Embryonic facial prominence (tissue), 1 donor: Measurements from ENCODE around the gene PLCL1.

ENCODE experiments used
- DNase-seq: peaks from one replicate; pipeline ENCODE4 v3.0.0-alpha.2; 2016; ENCODE audit errors: extremely low spot score

Gene PLCL1

DNA sequence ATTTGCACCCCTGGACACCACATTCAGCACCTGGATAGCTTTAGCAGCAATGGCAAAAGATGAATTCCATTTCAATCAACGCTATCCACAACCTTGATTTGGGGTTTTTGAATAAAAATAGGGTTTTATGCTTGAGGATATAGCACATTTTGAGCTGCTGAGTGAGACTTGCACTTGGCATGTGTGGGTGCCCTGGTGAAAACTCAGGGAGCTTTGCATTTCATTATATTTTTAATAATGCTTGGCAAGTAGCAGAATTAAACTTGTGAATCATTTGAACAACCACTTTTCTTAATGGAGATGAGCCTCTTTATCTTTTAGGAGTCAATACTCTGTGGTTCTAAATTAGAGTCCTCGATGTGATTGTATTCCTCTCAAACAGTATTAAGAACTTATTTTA lies 252.4 kb downstream of the PLCL1 start:
- no peak for DNase-seq

DNA sequence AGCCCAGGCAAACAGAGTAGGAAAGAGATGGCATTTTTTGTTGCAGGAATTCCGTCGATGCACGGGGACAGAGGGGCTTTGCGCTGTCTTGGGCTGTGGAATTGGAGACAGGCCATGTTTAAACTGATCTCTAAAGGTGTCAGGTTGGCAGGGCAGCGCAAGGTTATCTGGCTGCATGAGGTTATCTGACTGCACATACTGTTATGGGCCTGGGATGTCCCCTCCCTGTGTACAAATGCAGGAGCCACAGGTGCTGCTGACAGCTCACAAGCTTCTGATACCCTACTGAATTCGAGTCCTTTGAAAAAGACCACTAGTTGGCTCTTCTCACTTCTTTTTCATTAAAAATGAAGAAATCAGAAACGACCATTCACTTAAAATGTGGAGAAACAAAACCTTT lies 255.4 kb downstream of the PLCL1 start:
- no peak for DNase-seq

- no peak for DNase-seq
Measured at GRCh38 chr2:198060277-198060676, 255.9 kb downstream of the PLCL1 start.

GRCh38 chr2:198062826-198063225 lies 258.4 kb downstream of the PLCL1 start:
- DNase-seq = no peak

- DNase-seq = no peak
Measured at GRCh38 chr2:198063242-198063641, 258.8 kb downstream of the PLCL1 start.

GRCh38 chr2:198065322-198065721 lies 260.9 kb downstream of the PLCL1 start:
- no peak for DNase-seq

GRCh38 chr2:198066597-198066996 lies 262.2 kb downstream of the PLCL1 start:
- no peak for DNase-seq

GRCh38 chr2:198072655-198073054 lies 268.3 kb downstream of the PLCL1 start:
- DNase-seq = no peak

GRCh38 chr2:198073253-198073652 lies 268.9 kb downstream of the PLCL1 start:
- no peak for DNase-seq

- DNase-seq = no peak
Measured at GRCh38 chr2:198077477-198077876, 273.1 kb downstream of the PLCL1 start.

DNA sequence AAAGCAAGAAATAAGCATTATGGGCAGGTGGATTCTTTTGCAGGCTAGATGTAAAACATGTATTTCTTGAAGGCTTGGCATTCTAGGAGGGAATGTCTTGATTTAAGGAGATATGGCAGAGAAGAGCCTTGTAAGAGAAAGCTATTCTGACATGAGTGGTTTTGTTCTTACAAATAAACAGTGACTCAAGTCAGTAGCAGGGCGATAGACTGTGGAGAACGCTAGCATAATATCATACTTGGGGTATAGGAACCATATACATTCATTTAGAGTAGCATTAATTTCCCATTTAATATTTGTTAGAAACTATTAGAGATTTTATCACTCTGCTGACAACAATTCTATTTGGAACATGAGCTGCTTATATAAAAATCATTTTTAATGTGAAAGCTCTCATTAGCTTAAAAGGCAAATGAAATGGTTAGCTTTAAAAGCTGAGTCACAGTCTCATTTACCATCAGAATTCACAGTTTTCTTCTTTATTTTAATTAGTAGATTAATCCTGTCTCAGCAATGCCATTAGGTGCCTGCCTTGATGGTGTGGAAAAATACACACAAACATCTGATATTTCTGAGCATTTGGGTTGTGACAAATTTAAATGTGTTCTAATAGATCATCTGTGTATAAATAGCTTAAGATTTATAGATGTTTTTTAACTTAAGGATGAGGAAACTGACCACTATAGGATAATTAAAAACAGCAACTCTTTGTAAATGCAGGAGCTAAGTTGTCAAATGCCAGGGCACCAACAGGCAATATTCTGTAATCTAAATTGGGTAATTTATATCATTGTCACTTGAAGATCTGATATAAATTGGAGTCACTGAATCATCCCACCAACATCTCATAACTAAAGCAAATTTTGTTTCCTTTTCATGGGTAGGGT lies 276.7 kb downstream of the PLCL1 start:
- no peak for DNase-seq

DNA sequence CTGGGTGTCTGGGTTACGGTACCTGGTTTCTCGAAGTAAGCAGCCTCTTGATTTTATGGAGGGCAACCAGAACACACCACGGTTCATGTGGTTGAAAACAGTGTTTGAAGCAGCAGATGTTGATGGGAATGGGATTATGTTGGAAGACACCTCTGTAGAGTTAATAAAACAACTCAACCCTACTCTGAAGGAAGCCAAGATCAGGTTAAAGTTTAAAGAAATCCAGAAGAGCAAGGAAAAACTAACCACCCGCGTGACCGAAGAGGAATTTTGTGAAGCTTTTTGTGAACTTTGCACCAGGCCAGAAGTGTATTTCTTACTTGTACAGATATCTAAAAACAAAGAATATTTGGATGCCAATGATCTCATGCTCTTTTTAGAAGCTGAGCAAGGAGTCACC lies 279.8 kb downstream of the PLCL1 start:
- no peak for DNase-seq

DNA sequence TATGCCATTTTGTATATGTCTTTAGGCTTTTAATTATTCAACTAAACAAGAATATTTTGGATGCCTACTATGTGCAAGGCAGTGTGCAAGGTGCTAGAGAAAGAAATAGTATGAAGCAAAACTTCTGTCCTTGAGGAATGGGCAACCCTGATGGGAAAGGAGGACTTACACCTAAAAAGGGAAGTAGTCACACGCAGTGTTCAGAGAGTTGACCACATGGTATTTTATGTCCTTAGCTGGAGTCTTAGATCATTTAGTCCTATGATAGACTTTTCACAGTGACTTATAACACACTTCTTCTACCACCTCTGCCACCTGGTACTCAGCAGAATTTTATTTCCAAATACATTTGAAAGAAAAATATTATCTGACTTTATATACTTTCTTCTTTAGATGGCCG lies 291.6 kb downstream of the PLCL1 start:
- no peak for DNase-seq

DNA sequence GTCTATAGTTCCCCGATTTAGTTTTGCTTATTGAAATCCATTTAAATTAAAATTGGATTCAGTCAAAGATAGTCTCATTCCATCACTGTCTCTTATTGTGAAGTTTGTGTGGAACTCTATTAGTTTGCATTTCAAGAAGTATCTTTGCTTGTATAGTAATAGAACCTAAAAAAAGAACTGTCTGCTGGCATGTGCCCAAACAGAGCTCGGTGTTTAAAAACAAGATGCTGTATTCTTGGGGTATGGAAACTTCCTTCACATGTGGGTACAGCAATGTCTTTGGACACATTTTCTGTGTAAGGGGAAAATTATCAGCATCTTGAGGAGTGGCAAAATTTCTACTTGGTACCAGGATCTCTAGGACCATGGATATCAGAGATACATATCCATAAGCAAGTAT lies 292.6 kb downstream of the PLCL1 start:
- DNase-seq = no peak

DNA sequence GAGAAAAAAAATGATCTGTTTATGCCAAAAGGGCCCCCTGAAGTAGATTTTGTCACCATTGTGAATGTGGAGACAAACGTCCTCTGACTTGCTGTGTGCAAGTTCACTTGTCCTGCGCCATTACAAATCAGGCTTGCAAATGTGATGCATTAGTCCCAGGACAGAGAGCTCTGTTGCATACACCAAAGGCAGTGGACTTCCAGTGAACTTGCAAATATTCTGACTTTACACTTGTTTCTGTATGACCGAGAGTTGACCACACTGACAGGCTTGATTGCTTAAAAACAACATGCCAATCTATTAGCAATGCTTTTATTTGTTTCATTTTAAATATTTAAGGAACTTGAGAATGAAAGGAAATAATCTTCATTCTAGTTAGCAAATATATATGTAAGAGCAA lies 293.2 kb downstream of the PLCL1 start:
- DNase-seq = no peak

DNA sequence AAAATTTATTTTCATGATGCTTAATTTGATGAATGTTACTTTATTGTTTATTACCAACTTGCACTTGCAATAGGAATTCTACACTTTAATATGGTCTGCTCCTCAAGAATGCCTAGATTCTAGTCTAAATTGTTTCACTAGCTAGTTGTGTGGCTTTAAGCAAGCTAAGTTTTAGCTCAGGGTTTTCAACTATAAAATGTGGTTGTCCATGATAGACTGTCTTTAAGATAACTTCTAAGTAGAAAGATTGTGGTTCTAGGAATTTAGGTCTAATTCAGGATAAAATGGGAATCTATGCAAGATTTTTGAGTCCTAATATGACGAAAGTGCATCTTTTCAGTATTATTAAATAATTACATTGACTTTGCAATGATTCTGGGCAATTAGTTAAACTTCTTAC lies 294.0 kb downstream of the PLCL1 start:
- no peak for DNase-seq

DNA sequence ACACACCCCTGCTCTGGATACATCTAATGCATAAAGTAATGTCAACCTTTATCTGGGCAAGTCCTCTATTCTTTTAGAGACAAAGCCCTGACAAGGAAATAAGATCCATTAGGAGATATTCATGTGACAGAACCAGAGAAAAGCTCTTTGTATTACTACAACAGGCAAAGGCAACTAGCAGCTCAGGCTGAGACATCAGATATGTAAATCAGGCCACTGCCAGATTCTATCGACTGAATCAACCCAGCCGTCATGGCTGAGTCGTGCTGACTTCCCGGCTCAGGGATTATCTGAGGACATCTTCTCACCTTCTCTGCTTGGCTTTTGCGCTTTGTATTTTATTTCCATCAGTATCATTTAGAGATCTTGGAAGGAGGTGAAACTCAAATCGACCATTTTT lies 294.5 kb downstream of the PLCL1 start:
- no peak for DNase-seq

DNA sequence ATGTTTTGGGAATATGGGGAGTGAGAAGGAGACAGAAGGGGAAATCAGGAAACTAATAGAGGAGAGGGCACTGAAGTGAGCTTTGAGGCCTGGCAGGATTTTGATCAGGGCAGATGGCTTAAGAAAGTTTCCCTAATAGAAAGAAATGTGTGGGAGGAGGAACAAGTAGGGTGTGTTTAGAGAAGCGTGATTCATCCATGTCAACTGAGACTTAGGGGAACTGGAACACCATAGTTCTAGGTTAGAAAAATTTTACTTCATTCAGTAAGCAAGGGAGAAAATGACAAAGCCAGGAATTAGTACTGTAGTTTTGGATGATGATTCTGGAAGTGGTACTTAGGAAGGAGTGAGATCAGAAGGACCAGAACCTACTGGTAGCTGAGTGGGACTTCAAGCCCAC lies 296.0 kb downstream of the PLCL1 start:
- DNase-seq = no peak

GRCh38 chr2:198101688-198102087 lies 297.3 kb downstream of the PLCL1 start:
- no peak for DNase-seq

DNA sequence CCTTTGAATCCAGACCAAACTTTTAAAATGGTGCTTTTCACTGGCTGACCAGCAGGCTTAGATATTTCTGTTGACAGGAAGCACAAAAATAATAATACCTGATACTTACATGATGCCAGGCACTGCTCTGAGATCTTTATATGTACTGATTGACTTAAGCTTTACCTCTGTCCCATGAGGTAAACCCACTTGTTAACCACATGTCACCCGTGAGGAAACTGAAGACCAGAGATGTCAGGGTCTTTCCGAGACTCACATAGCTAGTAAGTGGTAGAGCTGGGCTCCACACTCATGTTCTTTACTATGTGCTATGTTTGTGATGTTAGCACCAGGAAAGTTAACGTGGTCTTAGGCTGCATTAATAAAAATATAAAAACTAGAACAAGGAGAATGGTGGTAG lies 297.7 kb downstream of the PLCL1 start:
- DNase-seq = no peak

- no peak for DNase-seq
Measured at GRCh38 chr2:198102856-198103255, 298.5 kb downstream of the PLCL1 start.

- DNase-seq = no peak
Measured at GRCh38 chr2:198106621-198107385, 302.4 kb downstream of the PLCL1 start.

DNA sequence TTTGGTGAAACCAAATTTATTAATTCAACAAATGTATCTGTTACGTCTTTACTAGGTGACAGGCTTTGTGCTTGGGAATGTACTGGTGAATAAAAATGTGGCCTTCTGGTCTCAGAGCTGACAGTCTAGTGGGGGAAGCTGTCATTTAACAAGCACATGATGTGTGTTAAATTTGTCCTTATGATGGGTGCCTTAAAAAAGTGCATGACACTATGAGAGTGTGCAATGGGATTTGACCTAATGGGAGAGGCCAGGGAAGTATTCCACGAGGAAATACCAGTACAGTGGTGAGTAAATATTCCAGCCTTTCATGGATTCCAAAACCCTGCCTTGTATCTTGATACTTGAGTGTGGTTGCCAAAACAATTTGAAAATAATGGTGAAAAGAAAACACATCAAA lies 308.9 kb downstream of the PLCL1 start:
- no peak for DNase-seq
